ENCODE results near the gene SETD4.
"Not testable (repeated sequence)": the region's sequence is repeated elsewhere in the genome, so short reads cannot be mapped to it uniquely, and the experiment has no call there.

SETD4 gene

GRCh38 chr21:36060159-36060921 lies at the start of gene SETD4:
Gene SETD4 (minus strand): TSS chr21:36060526. CDS start chr21:36058888, 1,638 bp downstream.
- peaks cover 0 to 4% (median 0%) of the 10 kb centered on the region in 11 experiments; a peak in 5 of 22 replicates for H3K9me3 ChIP-seq (replicated peaks in 1 of 11)
- H4K20me1 ChIP-seq: no peaks in the 10 kb centered on the region
- H3K9ac ChIP-seq: peak within 1 kb of the TSS; percentile 79 to 89 (median 85)
- H3K4me3 ChIP-seq: peak within 1 kb of the TSS; percentile 72 to 98 (median 84)
- peak within 1 kb of the TSS; percentile 75 to 95 (median 92) for H3K4me2 ChIP-seq
- TF ChIP-seq Cebpa-rat (IDR thresholded peaks at IDR 0.05): peak in 3 of 11 experiments; percentile 16 to 52 (median 41); a peak in 3 of 22 replicates
- H3K27me3 ChIP-seq: no peaks in the 10 kb centered on the region
- H3K36me3 ChIP-seq: peaks cover 30 to 37% (median 34%) of the 10 kb centered on the region in 11 experiments
- H3K4me1 ChIP-seq: peaks cover 20 to 27% (median 24%) of the 10 kb centered on the region in 10 experiments; a peak in 19 of 20 replicates
- peak within 1 kb of the TSS; percentile 72 to 89 (median 86) for H3K27ac ChIP-seq

- Histone ChIP-seq H3K27ac (no peak overlapping the region), H3K4me3 (no peak overlapping the region), H4K20me1 (no peaks in the 10 kb centered on the region), H3K9ac (no peak overlapping the region), H3K36me3 (no peaks in the 10 kb centered on the region), H3K27me3 (no peaks in the 10 kb centered on the region; a peak in 1 of 22 replicates), H3K9me3 (replicated peaks in 1 of 11) (0 out of 22 replicates have a peak, but pooled peaks cover 0 to 3% (median 0%) of the 10 kb centered on the region in 11 experiments), H3K4me1 (peaks cover 14 to 19% (median 17%) of the 10 kb centered on the region in 10 experiments), H3K4me2 (no peak overlapping the region)
- TF ChIP-seq Cebpa-rat (IDR thresholded peaks at IDR 0.05): no peak
Measured at GRCh38 chr21:36109868-36110267, 49.5 kb upstream of the SETD4 start.

- H3K9ac ChIP-seq: no peak overlapping the region
- no peak overlapping the region for H3K4me2 ChIP-seq
Measured at GRCh38 chr21:36105327-36105842, 45.1 kb upstream of the SETD4 start.

GRCh38 chr21:36104317-36105300 lies 44.3 kb upstream of the SETD4 start:
- Histone ChIP-seq H3K27me3 (no peaks in the 10 kb centered on the region; a peak in 1 of 22 replicates), H3K36me3 (no peaks in the 10 kb centered on the region), H3K4me1 (peaks cover 0 to 5% (median 0%) of the 10 kb centered on the region in 10 experiments; a peak in 1 of 20 replicates), H3K9me3 (replicated peaks in 1 of 11) (peaks cover 4 to 20% (median 10%) of the 10 kb centered on the region in 11 experiments; a peak in 11 of 22 replicates), H4K20me1 (no peaks in the 10 kb centered on the region), H3K9ac (no peak overlapping the region), H3K4me2 (no peak overlapping the region), H3K4me3 (no peak overlapping the region), H3K27ac (no peak overlapping the region)
- no peak for TF ChIP-seq Cebpa-rat (IDR thresholded peaks at IDR 0.05)

More at GRCh38 chr21:36105327-36105842, 45.1 kb upstream of the SETD4 start:
- Histone ChIP-seq H3K4me3 (no peak overlapping the region), H3K4me1 (peaks cover 0 to 5% (median 0%) of the 10 kb centered on the region in 10 experiments; a peak in 1 of 20 replicates), H3K9me3 (replicated peaks in 1 of 11) (peaks cover 4 to 20% (median 10%) of the 10 kb centered on the region in 11 experiments; a peak in 11 of 22 replicates), H3K36me3 (no peaks in the 10 kb centered on the region), H4K20me1 (no peaks in the 10 kb centered on the region), H3K27me3 (no peaks in the 10 kb centered on the region; a peak in 1 of 22 replicates), H3K27ac (no peak overlapping the region)
- TF ChIP-seq Cebpa-rat (IDR thresholded peaks at IDR 0.05): no peak

GRCh38 chr21:36103434-36103833 lies 43.1 kb upstream of the SETD4 start:
- Histone ChIP-seq H3K4me2 (no peak overlapping the region), H3K27me3 (no peaks in the 10 kb centered on the region; a peak in 1 of 22 replicates), H4K20me1 (no peaks in the 10 kb centered on the region), H3K4me1 (peaks cover 0 to 6% (median 2%) of the 10 kb centered on the region in 10 experiments; a peak in 15 of 20 replicates), H3K9ac (no peak overlapping the region), H3K36me3 (no peaks in the 10 kb centered on the region), H3K4me3 (no peak overlapping the region), H3K9me3 (replicated peaks in 1 of 11) (peaks cover 4 to 20% (median 10%) of the 10 kb centered on the region in 11 experiments; a peak in 11 of 22 replicates), H3K27ac (no peak overlapping the region)
- TF ChIP-seq Cebpa-rat (IDR thresholded peaks at IDR 0.05): no peak

- Histone ChIP-seq H3K27ac (no peak overlapping the region), H4K20me1 (no peaks in the 10 kb centered on the region), H3K4me2 (no peak overlapping the region), H3K27me3 (no peaks in the 10 kb centered on the region; a peak in 1 of 22 replicates), H3K4me3 (no peak overlapping the region), H3K9ac (no peak overlapping the region), H3K9me3 (replicated peaks in 1 of 11) (peaks cover 4 to 26% (median 17%) of the 10 kb centered on the region in 11 experiments; a peak in 14 of 22 replicates), H3K36me3 (no peaks in the 10 kb centered on the region), H3K4me1 (peaks cover 12 to 22% (median 16%) of the 10 kb centered on the region in 10 experiments)
- TF ChIP-seq Cebpa-rat (IDR thresholded peaks at IDR 0.05): no peak
Measured at GRCh38 chr21:36100971-36101641, 40.8 kb upstream of the SETD4 start.

GRCh38 chr21:36099695-36100211 lies 39.4 kb upstream of the SETD4 start:
- not testable (repeated sequence) for H3K4me2 ChIP-seq, H3K27ac ChIP-seq, H3K27me3 ChIP-seq, H3K9ac ChIP-seq, H4K20me1 ChIP-seq, H3K36me3 ChIP-seq, H3K4me3 ChIP-seq
- Histone ChIP-seq H3K4me1 (peaks cover 12 to 22% (median 16%) of the 10 kb centered on the region in 10 experiments), H3K9me3 (replicated peaks in 1 of 11) (peaks cover 16 to 39% (median 29%) of the 10 kb centered on the region in 11 experiments)

- H3K36me3 ChIP-seq: peaks cover 0 to 5% (median 0%) of the 10 kb centered on the region in 11 experiments; a peak in 1 of 22 replicates
- H3K4me3 ChIP-seq: no peak overlapping the region
- TF ChIP-seq Cebpa-rat (IDR thresholded peaks at IDR 0.05): no peak
- H3K9me3 ChIP-seq (replicated peaks in 1 of 11): peaks cover 24 to 47% (median 33%) of the 10 kb centered on the region in 11 experiments
- no peak overlapping the region for H3K9ac ChIP-seq
- no peak overlapping the region for H3K27ac ChIP-seq
- no peaks in the 10 kb centered on the region for H4K20me1 ChIP-seq
- H3K4me2 ChIP-seq: peak overlapping the region in 2 of 11 experiments; percentile 57 to 58; a peak in 1 of 22 replicates
- H3K4me1 ChIP-seq: peaks cover 12 to 22% (median 16%) of the 10 kb centered on the region in 10 experiments
- no peaks in the 10 kb centered on the region for H3K27me3 ChIP-seq
Measured at GRCh38 chr21:36099000-36099399, 38.7 kb upstream of the SETD4 start.

Data from BLaER1 treated with 17β-estradiol and CSF1 and Interleukin-3, amounts not matched to agents 10 nM and 100 nM (cell line).